Measurements from ENCODE around the gene LRBA.

DNA sequence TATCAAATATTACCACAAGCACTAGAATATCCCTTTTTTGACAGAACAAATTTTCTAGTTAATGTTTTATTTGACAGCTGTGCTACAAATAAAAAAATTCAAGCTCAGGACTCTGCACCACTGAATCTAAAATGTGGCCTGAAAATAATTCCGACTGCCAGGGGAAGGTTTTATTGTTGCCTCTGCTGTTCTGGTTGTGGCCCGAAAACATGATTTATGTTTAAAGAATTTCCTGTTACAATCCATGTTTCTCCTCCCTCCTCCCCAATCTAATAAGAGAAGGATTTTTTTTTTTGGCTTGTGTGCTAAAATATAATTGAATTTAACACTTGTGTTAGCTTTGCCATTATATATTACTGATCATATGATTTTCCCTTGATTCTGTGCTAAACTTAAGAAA lies 709.1 kb downstream of the LRBA start:
- TF ChIP-seq POLR2A (IDR thresholded peaks at IDR 0.05; ENCODE audit: low read depth, low read length) = no peak
- TF ChIP-seq TAF1 (IDR thresholded peaks at IDR 0.05; ENCODE audit: borderline replicate concordance, low read depth, low read length) = no peak

Data from GM12892 (cell line).